Measurements from ENCODE around the gene PFAS. TPM values are rescaled to one million over a fixed set of nuclear protein-coding genes. Genes with fewer than 3 reads are reported as not detected.
"Not testable (repeated sequence)": the region's sequence is repeated elsewhere in the genome, so short reads cannot be mapped to it uniquely, and the experiment has no call there.

PFAS gene
- total RNA-seq, 1 donor from 2014 or later: 117 TPM

DNA sequence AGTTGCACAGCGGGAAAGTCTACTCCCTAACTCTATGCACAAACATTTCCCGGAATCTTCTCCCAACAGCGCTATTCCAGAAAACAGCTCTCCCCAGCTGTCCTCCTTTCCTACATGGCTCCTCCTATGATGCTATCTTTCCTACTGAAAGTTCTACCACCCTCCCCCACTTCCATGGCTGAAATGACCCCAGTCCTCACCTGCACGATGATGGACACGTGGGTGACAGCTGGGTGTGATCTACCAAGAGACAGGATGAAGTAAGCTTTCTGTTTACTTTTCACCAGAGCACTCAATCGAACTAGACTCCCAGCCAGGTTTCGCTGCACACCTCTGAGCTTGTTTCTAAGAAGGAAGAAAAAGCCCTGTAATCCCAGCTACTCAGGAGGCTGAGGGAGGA is 11.9 kb upstream of the PFAS start:
- H3K4me1 Mint-ChIP-seq (ENCODE audit: unreplicated experiment): peaks cover 3% of the 10 kb centered on the region
- H3K27ac Mint-ChIP-seq: peak overlapping the region; percentile 17
- H3K4me3 Mint-ChIP-seq: no peak overlapping the region
- H3K36me3 Mint-ChIP-seq: peaks cover 18% of the 10 kb centered on the region
- H3K9me3 Mint-ChIP-seq: no peaks in the 10 kb centered on the region
- TF ChIP-seq, protein P1, sequence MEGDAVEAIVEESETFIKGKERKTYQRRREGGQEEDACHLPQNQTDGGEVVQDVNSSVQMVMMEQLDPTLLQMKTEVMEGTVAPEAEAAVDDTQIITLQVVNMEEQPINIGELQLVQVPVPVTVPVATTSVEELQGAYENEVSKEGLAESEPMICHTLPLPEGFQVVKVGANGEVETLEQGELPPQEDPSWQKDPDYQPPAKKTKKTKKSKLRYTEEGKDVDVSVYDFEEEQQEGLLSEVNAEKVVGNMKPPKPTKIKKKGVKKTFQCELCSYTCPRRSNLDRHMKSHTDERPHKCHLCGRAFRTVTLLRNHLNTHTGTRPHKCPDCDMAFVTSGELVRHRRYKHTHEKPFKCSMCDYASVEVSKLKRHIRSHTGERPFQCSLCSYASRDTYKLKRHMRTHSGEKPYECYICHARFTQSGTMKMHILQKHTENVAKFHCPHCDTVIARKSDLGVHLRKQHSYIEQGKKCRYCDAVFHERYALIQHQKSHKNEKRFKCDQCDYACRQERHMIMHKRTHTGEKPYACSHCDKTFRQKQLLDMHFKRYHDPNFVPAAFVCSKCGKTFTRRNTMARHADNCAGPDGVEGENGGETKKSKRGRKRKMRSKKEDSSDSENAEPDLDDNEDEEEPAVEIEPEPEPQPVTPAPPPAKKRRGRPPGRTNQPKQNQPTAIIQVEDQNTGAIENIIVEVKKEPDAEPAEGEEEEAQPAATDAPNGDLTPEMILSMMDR (conservative IDR thresholded peaks at IDR 0.05): no peak
- H3K27me3 Mint-ChIP-seq: no peaks in the 10 kb centered on the region
- DNase-seq (ENCODE audit: extremely low spot score, unreplicated experiment): no peak

DNA sequence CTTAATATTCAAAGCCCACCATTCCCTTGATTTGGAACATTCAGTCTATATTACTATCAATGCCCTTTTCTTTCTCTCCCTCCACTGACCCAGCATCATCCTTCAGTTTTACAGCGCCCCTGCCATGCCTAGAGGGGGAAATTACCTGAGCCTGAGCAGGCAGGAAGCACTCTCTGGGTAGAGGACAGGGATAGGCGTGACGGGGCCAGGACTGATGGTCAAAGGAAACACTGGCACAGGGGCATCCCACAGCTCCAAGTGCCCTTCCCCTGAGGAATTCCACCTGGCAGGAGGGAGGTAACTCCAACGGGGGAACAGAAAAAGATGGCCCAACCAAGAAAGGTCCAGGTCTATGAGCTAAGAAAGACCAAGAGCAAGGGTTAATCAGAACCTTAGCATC is 11.2 kb upstream of the PFAS start:
- Mint-ChIP-seq H3K4me3 (no peak overlapping the region), H3K9me3 (no peaks in the 10 kb centered on the region), H3K36me3 (peaks cover 15% of the 10 kb centered on the region), H3K27me3 (no peaks in the 10 kb centered on the region), H3K4me1 (ENCODE audit: unreplicated experiment) (peaks cover 3% of the 10 kb centered on the region), H3K27ac (no peak overlapping the region)
- TF ChIP-seq, protein P1 (conservative IDR thresholded peaks at IDR 0.05): no peak
- DNase-seq (ENCODE audit: extremely low spot score, unreplicated experiment): no peak

DNA sequence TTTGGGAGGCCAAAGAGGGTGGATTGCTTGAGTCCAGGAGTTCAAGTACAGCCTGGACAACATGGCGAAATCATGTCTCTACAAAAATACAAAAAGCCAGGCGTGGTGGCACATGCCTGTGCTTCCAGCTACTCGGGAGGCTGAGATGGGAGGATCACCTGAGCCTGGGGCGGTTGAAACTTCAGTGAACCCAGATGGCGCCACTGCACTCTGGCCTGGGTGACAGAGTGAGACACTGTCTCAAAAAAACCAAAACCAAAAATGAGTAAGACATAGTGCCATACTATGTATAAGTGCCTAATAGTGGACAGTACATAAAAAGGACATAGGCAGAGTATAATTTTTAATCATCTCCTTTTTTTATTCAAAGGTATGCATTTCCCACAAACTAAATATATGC is 5.3 kb upstream of the PFAS start:
- no peaks in the 10 kb centered on the region for H3K9me3 Mint-ChIP-seq
- H3K4me1 Mint-ChIP-seq (ENCODE audit: unreplicated experiment): peaks cover 3% of the 10 kb centered on the region
- peaks cover 4% of the 10 kb centered on the region for H3K36me3 Mint-ChIP-seq
- no peak overlapping the region for H3K4me3 Mint-ChIP-seq
- peaks cover 4% of the 10 kb centered on the region for H3K27me3 Mint-ChIP-seq
- DNase-seq (ENCODE audit: extremely low spot score, unreplicated experiment): no peak
- no peak overlapping the region for H3K27ac Mint-ChIP-seq
- TF ChIP-seq, protein P1 (conservative IDR thresholded peaks at IDR 0.05): no peak

DNA sequence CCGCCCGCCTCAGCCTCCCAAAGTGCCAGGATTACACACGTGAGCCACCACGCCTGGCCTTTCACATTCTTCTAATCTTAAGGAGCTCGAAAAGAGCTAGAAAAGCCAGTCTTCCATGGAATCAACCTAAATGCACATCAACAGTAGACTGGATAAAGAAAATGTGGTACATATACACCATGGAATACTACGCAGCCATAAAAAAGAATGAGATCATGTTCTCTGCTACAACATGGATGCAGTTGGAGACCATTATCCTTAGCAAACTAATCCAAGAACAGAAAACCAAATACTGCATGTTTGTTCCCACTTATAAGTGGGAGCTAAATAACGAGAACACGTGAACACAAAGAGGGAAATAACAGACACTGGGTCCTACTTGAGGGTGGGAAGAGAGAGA is 4.3 kb upstream of the PFAS start:
- Mint-ChIP-seq H3K9me3 (no peaks in the 10 kb centered on the region), H3K27me3 (peaks cover 4% of the 10 kb centered on the region), H3K4me3 (no peak overlapping the region), H3K36me3 (peaks cover 1% of the 10 kb centered on the region), H3K27ac (no peak overlapping the region), H3K4me1 (ENCODE audit: unreplicated experiment) (peaks cover under 1% of the 10 kb centered on the region)
- TF ChIP-seq, protein P1 (conservative IDR thresholded peaks at IDR 0.05): no peak
- no peak for DNase-seq (ENCODE audit: extremely low spot score, unreplicated experiment)

DNA sequence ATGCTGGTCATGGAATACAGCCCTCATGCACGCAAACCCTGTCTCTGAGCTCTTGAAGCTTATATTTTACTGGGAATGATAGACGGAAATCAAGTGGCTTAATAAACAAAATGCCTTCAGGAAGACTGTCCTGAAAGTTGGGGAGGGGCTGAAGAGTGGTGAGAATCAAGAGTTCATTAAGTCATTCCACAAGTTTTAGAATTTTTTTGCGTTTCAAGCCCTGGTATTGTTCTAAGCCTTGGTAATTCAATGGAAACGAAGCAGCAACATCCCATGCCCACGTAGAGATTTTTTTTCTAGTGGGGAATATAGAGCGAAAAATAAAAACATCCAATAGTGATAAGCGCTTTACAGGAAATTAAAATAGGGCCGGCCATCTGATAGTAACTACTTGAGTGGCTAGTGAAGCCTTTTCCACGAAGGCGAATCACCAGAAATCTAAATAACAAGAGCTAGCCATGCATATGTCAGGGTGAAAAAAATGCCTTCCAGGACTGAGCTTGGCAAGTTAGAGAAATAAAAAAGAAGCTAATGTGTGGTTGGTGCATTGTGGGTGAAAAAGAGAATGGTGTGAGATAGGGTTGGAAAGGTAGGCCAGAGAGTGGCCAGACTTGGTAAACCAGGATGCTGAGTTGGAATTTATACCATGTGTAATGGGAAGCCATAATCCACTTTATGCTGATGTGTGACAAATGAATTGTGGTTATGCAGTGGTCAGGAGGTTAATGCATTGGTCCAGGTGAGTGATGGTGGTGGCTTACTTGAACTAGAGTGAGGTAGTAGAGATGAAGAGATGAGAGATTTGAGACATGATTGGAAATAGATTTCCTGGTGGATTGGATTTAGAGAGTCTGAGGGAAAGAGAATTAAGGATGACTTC is 772 bp downstream of the PFAS start:
- H3K4me1 Mint-ChIP-seq (ENCODE audit: unreplicated experiment): peaks cover 10% of the 10 kb centered on the region
- DNase-seq (ENCODE audit: extremely low spot score, unreplicated experiment): no peak
- no peaks in the 10 kb centered on the region for H3K36me3 Mint-ChIP-seq
- peaks cover 4% of the 10 kb centered on the region for H3K27me3 Mint-ChIP-seq
- H3K9me3 Mint-ChIP-seq: no peaks in the 10 kb centered on the region
- peak overlapping the region; percentile 100 for H3K27ac Mint-ChIP-seq
- H3K4me3 Mint-ChIP-seq: peak overlapping the region; percentile 100
- TF ChIP-seq, protein P1 (conservative IDR thresholded peaks at IDR 0.05): no peak

DNA sequence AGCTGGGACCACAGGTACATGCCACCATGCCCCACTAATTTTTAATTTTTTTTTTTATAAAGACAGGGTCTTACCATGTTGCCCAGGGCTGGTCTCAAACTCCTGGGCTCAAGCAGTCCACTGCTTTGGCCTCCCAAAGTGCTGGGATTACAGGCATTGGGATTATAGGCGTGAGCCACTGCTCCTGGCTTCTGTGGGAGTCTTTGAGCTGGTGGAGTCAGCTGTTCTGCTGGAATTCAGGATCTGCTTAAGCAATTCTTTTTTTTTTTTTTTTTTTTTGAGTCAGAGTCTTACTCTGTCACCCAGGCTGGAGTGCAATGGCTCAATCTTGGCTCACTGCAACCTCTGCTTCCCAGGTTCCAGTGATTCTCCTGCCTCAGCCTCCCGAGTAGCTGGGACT is 2.3 kb downstream of the PFAS start:
- not testable (repeated sequence) for H3K36me3 Mint-ChIP-seq; H3K27me3 Mint-ChIP-seq; H3K9me3 Mint-ChIP-seq; H3K4me3 Mint-ChIP-seq; H3K27ac Mint-ChIP-seq; DNase-seq (ENCODE audit: extremely low spot score, unreplicated experiment)
- peaks cover 10% of the 10 kb centered on the region for H3K4me1 Mint-ChIP-seq (ENCODE audit: unreplicated experiment)

Measured in type B pancreatic cell (in vitro differentiated cells).